ELF-1 (cell line): ENCODE results near the gene IGF2BP2.

Experiments
- DNase-seq: peaks from one replicate; pipeline ENCODE4 v3.0.0-alpha.2; 2016; ENCODE audit warnings: low read depth, low spot score

The IGF2BP2 gene

GRCh38 chr3:185837414-185837813 lies 12.6 kb upstream of the IGF2BP2 start:
- no peak for DNase-seq

DNA sequence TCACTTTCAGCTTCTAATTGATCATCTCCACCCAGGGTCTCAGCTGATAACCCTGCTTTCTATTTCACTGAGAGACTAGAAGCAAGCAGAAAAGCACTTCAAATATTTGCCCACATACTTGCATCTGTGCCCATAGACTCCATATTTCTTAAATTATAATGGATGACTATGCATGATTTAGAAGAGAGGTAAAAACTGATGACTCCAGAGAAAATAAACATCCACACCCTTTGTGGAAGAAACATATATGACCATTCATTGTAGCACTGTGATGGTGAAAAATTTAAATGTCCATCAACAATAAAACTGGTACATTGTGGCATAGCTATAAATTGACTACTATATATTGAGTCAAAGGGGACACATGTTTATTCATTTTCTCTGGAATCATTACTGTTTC lies 7.1 kb upstream of the IGF2BP2 start:
- DNase-seq = no peak

DNA sequence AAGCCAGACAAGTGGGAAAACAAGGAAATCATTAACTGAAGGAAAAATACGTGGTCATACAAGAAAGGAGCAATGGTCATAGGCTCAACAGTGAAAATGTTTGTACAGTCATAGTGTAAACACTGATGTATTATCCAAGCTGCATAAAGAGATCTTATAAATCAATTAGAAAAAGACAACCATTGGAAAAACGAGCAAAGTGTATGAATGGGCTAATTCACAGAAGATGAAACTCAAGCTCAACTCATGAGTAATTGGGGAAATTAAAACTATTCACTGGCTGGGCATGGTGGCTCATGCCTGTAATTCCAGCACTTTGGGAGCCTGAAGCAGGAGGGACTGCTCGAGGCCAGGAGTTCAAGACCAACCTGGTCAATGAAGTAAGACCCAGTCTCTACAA lies 6.4 kb upstream of the IGF2BP2 start:
- no peak for DNase-seq

GRCh38 chr3:185830018-185830797 lies 5.4 kb upstream of the IGF2BP2 start:
- no peak for DNase-seq

DNA sequence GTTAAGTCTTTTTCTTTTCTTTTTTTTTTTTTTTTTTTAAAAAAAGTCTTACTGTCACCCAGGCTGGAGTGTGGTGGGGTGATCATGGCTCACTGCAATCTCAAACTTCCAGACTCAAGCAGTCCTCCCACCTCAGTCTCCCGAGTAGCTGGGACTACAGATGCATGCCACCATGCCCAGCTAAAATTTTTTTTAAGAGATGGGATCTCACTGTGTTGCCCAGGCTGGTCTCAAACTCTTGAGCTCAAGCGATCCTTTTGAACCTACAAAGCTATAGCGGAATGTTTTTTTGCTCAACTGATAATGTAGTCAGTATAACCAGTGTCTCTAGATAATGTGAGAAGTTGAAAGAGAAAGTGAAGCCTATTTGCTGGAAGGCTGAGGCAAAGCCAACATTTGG lies 3.9 kb upstream of the IGF2BP2 start:
- DNase-seq = no peak

GRCh38 chr3:185827595-185828344 lies 2.9 kb upstream of the IGF2BP2 start:
- no peak for DNase-seq

- peak; percentile 68 for DNase-seq
Measured at GRCh38 chr3:185825639-185826481, 1.0 kb upstream of the IGF2BP2 start.

DNA sequence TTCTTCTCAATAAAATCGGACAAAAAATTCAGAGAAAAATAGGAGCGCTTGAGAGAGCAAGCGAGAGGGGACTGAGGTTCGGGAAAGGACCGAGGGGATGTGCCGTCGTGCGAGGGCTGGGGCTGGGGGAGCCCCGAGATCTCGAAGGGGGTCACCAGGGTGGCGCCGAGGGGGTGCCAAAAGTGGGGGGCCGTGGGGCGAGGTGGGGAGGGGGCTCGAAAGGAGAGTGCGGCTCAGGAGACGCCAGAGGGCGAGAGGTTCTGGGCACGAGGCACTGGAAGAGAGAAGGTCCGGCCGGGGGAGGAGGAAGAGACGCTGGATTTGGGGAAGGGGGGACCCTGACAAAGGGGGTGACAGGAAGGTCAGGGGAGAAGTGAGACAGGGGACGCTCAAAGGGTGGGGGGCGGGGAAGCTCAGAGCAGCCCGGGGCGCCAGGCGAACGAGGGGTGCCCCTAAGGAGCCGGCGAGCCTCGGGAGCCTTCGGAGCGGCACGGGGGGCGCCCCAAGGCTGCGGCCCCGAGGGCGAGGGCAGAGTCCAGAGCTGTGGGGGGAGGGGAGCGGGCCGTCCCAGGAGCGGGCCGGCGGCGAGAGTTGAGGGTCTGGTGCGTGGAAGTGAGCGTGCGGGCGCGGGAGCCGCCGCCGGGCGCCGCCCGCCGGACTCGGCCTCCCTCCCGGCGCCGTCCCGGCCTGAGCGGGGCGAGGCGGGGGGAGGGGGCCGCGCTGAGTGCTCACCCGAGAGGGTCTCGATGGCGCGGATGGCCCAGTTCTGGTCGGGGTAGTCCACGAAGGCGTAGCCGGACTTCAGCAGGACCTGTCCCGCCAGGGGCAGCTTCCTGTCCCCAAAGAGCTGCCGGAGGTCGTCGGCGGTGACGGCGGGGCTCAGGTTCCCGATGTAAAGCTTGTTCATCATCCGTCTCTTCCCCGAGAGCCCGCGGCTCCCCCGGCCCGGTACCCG lies 514 bp downstream of the IGF2BP2 start:
- no peak for DNase-seq

GRCh38 chr3:185823078-185824044 lies 1.5 kb downstream of the IGF2BP2 start:
- DNase-seq = peak; percentile 64

GRCh38 chr3:185822221-185823000 lies 2.4 kb downstream of the IGF2BP2 start:
- DNase-seq = no peak

DNA sequence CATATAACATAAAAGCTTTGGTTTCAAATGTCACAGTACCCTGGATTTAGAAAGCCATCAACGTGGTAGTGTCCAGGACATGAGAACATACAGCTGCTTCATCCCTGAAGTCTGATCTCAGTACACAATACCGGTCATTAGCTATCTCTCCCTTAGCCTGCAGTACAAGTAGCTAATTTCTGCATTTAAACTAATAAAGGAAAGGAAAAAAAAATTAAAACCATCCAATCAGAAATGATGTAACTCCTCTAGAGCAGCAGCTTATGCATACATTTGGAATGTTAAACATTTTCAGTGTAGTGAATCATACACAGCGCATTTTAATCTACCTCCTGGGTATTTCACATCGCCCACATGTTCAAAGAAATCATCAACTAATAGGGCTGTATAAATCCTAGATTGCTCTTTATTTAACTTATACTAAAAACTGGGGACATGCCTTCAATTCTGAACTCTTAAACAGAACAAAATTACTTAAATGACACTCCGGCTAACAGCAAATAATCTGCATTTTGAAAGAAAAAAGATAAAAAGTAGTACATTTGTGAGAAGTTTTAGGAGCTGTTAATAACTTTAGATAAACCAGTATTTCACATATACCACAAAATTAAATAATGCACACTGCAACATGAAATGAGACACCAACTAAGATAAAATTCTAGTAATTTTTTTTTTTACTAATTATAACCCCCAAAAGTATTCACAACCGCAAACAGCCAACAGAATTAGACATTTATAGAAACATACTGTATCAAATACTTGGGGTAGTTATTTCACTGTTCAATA lies 3.7 kb downstream of the IGF2BP2 start:
- DNase-seq = no peak

DNA sequence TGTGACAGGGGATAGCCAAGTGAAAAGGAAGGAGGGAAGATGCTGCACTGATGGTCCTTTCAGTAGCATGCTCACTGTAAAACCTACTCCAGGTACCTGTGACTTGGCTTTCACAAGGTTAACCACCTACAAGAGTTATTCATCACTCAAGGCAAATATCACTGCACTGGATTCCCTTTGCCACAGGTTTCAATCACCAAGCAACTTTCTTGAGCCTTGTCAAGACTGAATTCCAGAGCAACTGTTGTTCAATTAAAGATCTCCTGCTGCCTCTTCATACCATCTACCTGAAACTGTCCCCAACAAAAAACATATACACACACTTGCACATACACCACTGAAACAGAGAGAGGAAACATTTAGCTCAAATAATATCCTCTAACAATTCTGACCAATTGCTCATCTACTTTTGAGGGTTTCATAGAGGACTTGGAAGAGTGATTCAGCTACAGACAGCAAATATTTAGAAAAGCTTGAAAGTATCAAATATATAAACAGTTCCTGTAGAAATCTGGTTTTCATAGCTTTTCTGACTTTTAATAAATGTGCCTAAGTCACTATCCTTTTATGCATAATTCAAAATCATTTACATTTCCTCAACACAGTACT lies 6.5 kb downstream of the IGF2BP2 start:
- no peak for DNase-seq

GRCh38 chr3:185815391-185816282 lies 9.2 kb downstream of the IGF2BP2 start:
- DNase-seq = peak; percentile 44

DNA sequence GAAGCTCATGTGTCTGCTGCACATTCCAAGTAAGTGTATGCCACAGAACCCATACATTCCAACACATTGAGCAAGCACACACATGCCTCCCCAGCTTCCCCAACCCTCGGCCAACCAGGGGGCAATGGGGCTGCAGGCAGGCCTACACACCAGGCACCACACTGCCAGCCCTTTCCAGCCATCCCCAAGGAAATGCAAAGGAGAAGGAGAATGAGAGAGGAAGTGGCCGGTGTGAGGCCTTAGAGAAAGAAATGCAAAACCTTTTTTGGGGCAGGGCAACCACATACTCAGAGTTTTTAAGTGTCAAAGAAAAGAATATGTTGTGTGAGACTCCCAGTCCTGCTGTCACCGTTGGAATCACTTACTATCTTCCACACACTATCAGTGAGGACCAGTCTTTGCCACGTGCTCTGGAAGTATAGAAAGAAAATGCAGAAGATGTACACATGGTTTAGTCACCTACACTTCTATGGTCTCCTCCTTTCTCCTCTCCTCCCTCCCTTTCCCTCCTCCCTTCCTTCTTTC lies 11.1 kb downstream of the IGF2BP2 start:
- DNase-seq = peak; percentile 86

DNA sequence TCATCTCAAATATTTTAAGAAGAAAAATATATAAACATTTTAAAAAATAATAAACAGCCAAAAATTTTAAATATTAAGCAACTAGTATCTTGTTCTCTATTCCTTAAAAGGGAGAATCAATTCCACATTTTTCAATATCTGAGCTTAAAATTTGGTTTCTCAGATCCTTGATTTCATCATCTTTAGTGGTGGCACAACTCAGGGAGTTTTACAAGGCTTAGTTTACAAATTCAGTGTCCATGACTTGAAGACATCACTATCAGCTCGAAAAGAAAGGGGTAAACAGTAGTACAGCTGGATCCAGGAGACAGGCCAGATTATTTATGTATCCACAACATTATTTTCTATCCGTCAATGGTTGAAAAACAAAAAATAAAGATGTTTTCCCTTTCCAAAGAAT lies 11.6 kb downstream of the IGF2BP2 start:
- no peak for DNase-seq

- DNase-seq = peak; percentile 72
Measured at GRCh38 chr3:185807445-185808068, 17.3 kb downstream of the IGF2BP2 start.
